HG02642 (cell line): Measurements from ENCODE around the gene PLA2G2E.
A peak's percentile ranks its signal among the peaks of the same experiment; 100 is the strongest.
"Not testable (repeated sequence)": the region's sequence is repeated elsewhere in the genome, so short reads cannot be mapped to it uniquely, and the experiment has no call there.

Experiments used
- ATAC-seq: cut with Tn5 transposase; IDR thresholded peaks from one replicate; pipeline ENCODE4 v1.9.1; 2021; ENCODE audit warnings: mild to moderate bottlenecking; ENCODE audit not compliant: unreplicated experiment, poor library complexity

The PLA2G2E gene

DNA sequence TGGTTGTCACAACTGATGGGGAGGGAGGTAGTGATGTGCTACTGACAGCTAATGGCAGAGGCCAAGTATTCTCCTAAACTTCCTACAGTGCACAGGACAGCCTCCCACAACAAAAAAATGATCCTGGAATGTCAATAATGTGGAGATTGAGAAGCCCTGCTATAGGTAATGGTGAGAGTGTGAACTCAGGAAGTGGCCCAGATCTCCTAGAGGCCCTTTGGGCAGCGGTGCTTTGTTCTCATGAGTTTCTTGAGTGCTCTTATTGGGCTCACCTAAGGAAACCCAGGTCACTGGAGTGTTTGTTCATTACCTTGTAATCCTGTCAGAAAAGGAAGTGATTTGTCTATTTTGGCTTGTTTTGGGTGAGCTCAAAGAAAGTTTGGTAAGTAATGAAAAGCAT lies 35.3 kb downstream of the PLA2G2E start:
- ATAC-seq = no peak

DNA sequence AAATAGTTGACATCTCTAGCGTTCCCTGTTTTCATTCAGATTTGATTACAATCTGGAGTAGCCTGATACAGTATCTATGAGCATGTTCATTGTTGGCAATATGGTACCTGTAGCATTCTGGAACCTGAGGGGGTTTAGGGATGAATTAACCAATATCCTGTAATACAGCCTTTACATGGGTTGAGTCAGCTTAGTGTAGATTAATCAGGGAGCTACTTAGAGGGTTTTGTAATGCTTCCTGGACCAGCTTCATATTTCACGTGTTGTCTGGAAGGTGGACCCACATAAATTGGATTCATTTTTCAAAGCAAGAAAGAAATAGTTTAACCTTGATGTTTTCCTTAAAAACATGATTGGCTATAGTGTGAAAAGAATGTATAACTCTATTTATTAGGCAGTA lies 37.6 kb downstream of the PLA2G2E start:
- no peak for ATAC-seq

DNA sequence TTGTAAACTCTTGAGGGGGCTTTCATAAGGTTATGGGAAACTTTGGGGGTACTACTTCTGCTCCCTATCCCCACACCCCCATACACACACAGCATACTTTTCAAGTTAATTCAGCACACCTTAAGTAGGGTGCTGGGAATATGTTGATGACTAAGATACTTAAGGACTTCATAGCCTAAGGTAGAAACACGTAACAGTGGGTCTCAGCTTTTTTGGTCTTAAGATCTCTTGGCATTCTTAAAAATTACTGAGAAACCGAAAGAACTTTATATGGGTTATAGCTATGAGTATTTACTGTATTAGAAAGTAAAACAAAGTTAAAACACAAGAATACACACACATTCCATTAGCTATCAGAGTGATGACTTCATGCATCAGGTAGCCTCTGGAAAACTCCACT lies 39.1 kb downstream of the PLA2G2E start:
- no peak for ATAC-seq

DNA sequence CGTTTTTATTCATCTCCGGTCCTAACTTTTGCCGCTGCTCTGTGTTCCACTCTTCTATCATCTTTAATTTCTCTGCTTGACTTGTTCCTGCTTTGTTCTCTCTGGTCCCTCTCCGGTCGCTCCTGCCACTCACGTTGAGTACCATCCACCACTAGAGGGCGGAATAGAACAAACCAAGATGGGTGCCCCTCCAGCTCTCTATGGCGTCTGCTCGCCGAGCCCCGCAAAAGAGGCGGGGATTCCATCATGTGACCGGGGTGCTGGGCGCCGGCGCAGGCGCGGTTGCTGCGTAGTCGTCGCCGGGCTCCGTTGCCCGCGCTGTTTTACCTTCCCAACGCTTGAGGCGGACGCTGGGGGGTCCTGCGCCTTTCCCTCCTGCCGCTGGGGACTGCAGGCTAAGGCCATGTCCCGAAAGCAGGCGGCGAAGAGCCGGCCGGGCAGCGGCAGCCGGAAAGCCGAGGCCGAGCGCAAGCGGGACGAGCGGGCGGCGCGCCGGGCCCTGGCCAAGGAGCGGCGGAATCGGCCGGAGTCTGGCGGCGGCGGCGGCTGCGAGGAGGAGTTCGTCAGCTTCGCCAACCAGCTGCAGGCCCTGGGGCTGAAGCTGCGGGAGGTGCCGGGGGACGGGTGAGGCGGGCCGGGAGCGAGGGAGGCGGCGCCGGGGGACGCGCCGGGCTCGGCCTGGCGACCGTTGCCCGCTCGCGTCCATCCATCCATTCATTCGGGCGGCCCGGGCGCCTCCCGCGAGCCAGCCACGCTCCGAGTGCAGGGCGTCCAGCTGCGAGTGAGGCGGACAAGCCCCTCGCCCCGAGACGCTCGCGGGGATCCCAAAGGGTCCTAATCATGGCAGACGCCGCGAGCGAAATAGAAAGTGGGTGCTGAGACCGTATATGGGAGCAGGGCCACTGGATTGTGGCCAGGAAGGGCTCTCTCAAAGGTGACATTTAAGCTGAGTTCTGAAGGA lies 41.0 kb downstream of the PLA2G2E start, which contains the start of gene OTUD3:
Gene OTUD3, plus strand, starts transcription at position 285 of the 961 bp plus-strand sequence. Its CDS starts 119 bp downstream, at position 404.
- ATAC-seq = peak; percentile 93

DNA sequence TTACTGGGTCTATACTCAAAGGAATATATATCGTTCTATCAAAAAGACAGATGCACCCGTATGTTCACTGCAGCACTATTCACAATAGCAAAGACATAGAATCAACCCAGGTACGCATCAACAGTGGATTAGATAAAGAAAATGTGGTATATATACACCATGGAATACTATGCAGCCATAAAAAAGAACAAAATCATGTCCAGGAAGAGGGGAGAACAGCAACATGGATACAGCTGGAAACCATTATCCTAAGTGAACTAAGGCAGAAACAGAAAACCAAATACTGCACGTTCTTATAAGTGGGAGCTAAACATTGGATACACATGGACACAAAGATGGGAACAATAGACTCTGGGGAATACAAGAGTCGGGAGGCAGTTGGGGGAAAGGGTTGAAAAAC lies 42.6 kb downstream of the PLA2G2E start:
- not testable (repeated sequence) for ATAC-seq

DNA sequence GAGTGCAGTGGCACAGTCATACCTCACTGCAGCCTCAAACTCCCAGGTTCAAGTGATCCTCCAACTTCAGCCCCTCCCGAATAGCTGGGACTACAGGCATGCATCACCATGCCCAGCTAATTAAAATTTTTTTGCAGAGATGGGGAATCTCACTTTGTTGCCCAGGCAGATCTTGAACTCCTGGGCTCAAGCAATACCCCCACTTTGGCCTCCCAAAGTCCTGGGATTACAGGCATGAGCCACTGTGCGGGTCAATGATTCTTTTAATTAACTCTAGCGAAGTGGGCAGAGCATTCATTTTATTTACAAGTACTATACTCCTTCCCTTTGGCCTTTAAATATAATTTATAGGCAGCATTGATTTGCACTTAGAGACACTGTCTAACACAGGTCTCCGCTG lies 43.8 kb downstream of the PLA2G2E start:
- ATAC-seq = no peak

DNA sequence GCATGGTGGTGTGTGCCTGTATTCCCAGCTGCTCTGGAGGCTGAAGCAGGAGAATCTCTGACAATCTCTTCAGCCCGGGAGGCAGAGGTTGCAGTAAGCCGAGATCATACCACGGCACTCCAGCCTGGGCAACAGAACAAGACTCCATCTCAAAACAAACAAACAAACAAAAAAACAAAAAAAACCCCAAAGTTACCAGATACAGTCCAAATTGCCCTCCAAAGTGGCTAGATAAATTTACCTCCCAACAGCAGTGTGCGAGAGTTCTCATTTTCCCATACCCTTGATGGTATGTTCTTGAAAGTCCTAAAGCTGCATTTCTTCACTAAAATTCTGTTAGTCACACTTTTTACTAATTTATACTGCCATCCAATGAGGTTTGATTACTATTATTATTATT lies 44.2 kb downstream of the PLA2G2E start:
- ATAC-seq = no peak

DNA sequence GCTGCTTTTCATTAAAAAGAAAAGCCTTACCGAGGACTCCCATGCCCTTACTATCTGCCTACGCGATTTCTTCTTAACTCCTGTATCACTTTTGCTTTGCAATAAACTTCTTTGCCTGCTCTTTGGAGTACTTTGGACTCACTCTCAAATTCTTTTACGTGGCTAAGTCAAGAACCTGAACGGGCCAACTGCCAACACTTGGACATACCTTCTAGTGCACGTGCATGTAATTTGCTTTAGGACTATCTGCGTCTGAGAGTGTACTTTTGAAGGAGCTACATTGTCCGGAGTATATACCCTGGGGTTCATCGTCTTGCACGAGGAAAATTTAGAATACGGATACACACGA lies 44.8 kb downstream of the PLA2G2E start:
- ATAC-seq = no peak

DNA sequence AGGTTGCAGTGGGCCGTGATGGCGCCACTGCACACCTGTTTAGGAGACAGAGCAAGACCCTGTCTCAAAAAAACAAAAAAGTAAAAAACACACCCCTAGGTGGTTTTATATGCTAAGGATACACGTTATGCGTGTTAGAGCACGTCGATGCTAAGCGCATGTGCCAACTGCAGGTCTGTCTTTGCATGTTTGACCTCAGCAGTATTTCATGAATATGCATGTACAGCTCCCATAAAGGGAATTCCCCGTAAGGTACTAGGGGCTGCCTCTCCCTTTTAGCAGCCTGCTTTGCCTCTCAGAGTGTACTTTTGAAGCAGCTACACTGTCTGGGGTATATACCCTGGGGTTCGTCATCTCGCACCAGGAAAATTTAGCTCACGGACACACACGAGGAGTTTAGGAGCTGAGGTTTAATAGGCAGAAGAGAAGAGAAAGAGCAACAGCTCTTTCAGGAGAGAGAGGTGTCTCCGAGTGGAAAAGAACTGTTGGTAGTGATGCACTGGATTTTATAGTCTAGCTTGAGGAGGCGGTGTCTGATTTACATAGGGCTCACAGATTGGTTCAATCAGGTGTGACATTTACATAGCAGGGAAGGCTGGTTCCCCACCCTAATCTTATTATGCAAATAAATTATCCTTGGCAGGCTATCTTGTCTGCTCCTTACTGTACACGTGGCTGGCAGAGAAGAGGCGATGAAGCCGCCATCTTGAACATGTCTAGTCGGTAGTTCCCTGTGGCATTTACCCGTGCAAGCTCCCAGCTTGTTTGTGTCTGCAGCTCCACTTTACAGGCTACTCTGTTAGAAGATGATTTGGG lies 45.4 kb downstream of the PLA2G2E start:
- no peak for ATAC-seq

DNA sequence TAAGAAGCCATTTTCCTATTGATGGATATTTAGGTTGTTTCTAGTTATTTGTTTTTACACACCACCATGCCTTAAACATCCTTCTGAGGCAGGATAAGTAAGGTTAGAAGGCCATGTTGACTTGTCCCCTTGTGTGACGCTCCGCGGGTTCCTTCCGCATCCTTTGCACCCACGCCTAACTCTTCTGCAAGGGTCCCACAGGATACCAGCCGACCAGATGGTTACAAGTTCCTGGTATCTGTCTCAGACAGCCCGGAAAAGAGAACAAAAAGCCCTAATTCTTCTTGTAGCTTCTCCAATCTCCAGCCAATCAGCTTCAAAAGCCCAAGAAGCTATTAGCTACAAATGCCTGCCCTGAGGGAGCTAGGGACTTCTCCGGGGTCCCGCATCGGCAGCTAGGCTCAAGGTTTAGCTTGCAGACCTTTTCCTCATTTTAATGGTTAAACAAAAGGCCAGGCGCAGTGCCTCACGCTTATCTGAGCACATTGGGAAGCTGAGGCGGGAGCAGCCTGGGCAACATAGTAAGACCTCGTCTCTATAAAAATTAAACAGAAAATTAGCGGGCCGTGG lies 46.2 kb downstream of the PLA2G2E start:
- no peak for ATAC-seq

DNA sequence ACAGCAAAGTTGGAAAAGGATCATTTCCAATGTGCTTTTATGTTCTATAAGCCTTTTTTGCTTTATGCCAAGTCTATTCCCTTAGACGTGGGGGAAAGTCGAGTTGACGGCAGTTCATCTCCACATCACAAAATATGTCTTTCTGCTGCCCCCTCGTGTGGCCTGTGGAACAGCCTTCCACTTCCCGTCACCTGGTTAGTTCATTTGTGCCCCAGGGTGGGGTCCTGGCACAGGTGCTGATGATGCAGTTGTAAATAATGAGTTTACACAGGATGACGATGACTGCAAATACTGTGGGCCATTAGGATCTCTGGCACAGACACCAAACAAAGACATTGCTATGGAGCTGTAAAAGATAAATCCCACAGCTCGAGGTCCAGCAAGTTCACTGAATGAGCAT lies 51.2 kb downstream of the PLA2G2E start:
- ATAC-seq = no peak
